Stimulated activated CD4-positive, alpha-beta T cell treated with anti-CD3 and anti-CD28 coated beads, TNF-alpha, amount 100 ng/mL, for 4 hours (primary cell): ENCODE measurements around the gene AURKB.
"Not testable (repeated sequence)": the region's sequence is repeated elsewhere in the genome, so short reads cannot be mapped to it uniquely, and the experiment has no call there.

ENCODE experiments used
- DNase-seq, 3 experiments: peaks; one replicate each; pipeline ENCODE4 v3.0.0-alpha.2; 2020; ENCODE audit warnings: low read depth in 3 of 3

Gene AURKB

GRCh38 chr17:8189041-8189710 lies 21.2 kb downstream of the AURKB start:
- DNase-seq, result no peak

- DNase-seq, result no peak
These were observed 22.0 kb downstream of the AURKB start for GRCh38 chr17:8188263-8188839.

- DNase-seq, result peak; percentile 86 to 89 (median 86)
These were observed 22.7 kb downstream of the AURKB start for GRCh38 chr17:8187517-8188262.

- DNase-seq, result peak; percentile 88 to 98 (median 88)
These were observed 23.4 kb downstream of the AURKB start for GRCh38 chr17:8186787-8187516.

GRCh38 chr17:8186446-8186786 lies 24.0 kb downstream of the AURKB start:
- no peak for DNase-seq

- DNase-seq, result peak; percentile 83 to 98 (median 89)
These were observed 24.6 kb downstream of the AURKB start for GRCh38 chr17:8185582-8186445.

GRCh38 chr17:8176998-8177731 lies 33.2 kb downstream of the AURKB start:
- no peak for DNase-seq

- DNase-seq, result peak in 2 of 3 experiments; percentile 74 to 76
These were observed 34.0 kb downstream of the AURKB start, which contains the start of gene TMEM107 for GRCh38 chr17:8176197-8176940. Gene TMEM107, minus strand, starts transcription at chr17:8176380. Its CDS starts 94 bp downstream, at chr17:8176286.

- DNase-seq, result no peak
These were observed 34.6 kb downstream of the AURKB start for GRCh38 chr17:8175795-8176196.

GRCh38 chr17:8173871-8174322 lies 36.5 kb downstream of the AURKB start:
- no peak for DNase-seq

- peak in 2 of 3 experiments; percentile 62 to 65 for DNase-seq
These were observed 37.1 kb downstream of the AURKB start for GRCh38 chr17:8173056-8173870.

GRCh38 chr17:8170186-8170585 lies 40.2 kb downstream of the AURKB start:
- not testable (repeated sequence) for DNase-seq

- no peak for DNase-seq
These were observed 42.8 kb downstream of the AURKB start for GRCh38 chr17:8167526-8167925.

GRCh38 chr17:8166731-8167130 lies 43.6 kb downstream of the AURKB start:
- DNase-seq, result no peak

- no peak for DNase-seq
These were observed 45.6 kb downstream of the AURKB start for GRCh38 chr17:8164815-8165131.

GRCh38 chr17:8163978-8164814 lies 46.2 kb downstream of the AURKB start:
- peak in 2 of 3 experiments; percentile 36 to 51 for DNase-seq

- DNase-seq, result no peak
These were observed 47.1 kb downstream of the AURKB start for GRCh38 chr17:8162997-8163977.
